Upper lobe of right lung (tissue), 1 donor: ENCODE results near the gene ADAMTSL1. TPM values are rescaled to one million over a fixed set of nuclear protein-coding genes. Genes with fewer than 3 reads are reported as not detected.

ENCODE experiments used
- ATAC-seq: fragments of 200-7000 bp; cut with Tn5 transposase; one replicate; pipeline ENCODE4 v1.9.1; 2020; ENCODE audit warnings: mild to moderate bottlenecking, moderate library complexity
- DNase-seq: peaks from one replicate; pipeline ENCODE4 v3.0.0-alpha.2; 2020
- H3K27ac ChIP-seq: fragments of 200-600 bp; one replicate; pipeline ENCODE4 v1.8.0; 2022
- H3K27me3 ChIP-seq: fragments of 200-600 bp; one replicate; pipeline ENCODE4 v1.8.0; 2022; ENCODE audit warnings: mild to moderate bottlenecking
- H3K36me3 ChIP-seq: fragments of 200-600 bp; one replicate; pipeline ENCODE4 v1.8.0; 2022
- H3K4me1 ChIP-seq: fragments of 200-600 bp; one replicate; pipeline ENCODE4 v1.8.0; 2022
- H3K4me3 ChIP-seq: fragments of 200-600 bp; one replicate; pipeline ENCODE4 v1.8.0; 2022; ENCODE audit warnings: mild to moderate bottlenecking
- H3K9me3 ChIP-seq: fragments of 200-600 bp; one replicate; pipeline ENCODE4 v1.8.0; 2022
- CTCF ChIP-seq: fragments of 200-600 bp; IDR thresholded peaks from one replicate; pipeline ENCODE4 v1.8.0; 2022; ENCODE audit warnings: antibody characterized with exemption
- intact Hi-C: fragments of 100-400 bp; cut with DNase I; formaldehyde crosslinking; loops from one replicate; pipeline ENCODE4 v1.11.0; 2022
- total RNA-seq: library from RNA; stranded (reverse); fragmentation: NEBNext Ultra II Directional; extraction: Animal tissue kit (Norgen Biotek cat#: 25700); gene quantifications from one replicate; pipeline ENCODE4 v1.2.1, GENCODE V29; 2021
- donor health status: DM: no; HTN: yes; CAD: no; lungs with severe emphysema.

The ADAMTSL1 gene
- total RNA-seq, 1 donor from 2014 or later: 7.3 TPM

- H3K9me3 ChIP-seq: no peaks in the 10 kb centered on the region
- no peak overlapping the region for H3K4me3 ChIP-seq
- TF ChIP-seq CTCF: no peak
- H3K27me3 ChIP-seq: no peaks in the 10 kb centered on the region
- intact Hi-C loops: no loop called here
- no peak for ATAC-seq
- H3K27ac ChIP-seq: no peak overlapping the region
- no peak for DNase-seq
- peaks cover 3% of the 10 kb centered on the region for H3K4me1 ChIP-seq
- no peaks in the 10 kb centered on the region for H3K36me3 ChIP-seq
Measured at GRCh38 chr9:18741945-18742344, 268.0 kb downstream of the ADAMTSL1 start.

- TF ChIP-seq CTCF: no peak
- no peak overlapping the region for H3K4me3 ChIP-seq
- no peaks in the 10 kb centered on the region for H3K36me3 ChIP-seq
- DNase-seq (no peak), ATAC-seq (no peak)
- no peak overlapping the region for H3K27ac ChIP-seq
- no peaks in the 10 kb centered on the region for H3K9me3 ChIP-seq
- intact Hi-C loops: no loop called here
- H3K4me1 ChIP-seq: peaks cover 15% of the 10 kb centered on the region
- no peaks in the 10 kb centered on the region for H3K27me3 ChIP-seq
Measured at GRCh38 chr9:18743421-18743820, 269.5 kb downstream of the ADAMTSL1 start.

GRCh38 chr9:18743971-18744370 is 270.0 kb downstream of the ADAMTSL1 start:
- intact Hi-C loops: no loop called here
- Histone ChIP-seq H3K27ac (no peak overlapping the region), H3K27me3 (no peaks in the 10 kb centered on the region), H3K4me3 (no peak overlapping the region), H3K9me3 (no peaks in the 10 kb centered on the region), H3K4me1 (peaks cover 15% of the 10 kb centered on the region), H3K36me3 (no peaks in the 10 kb centered on the region)
- DNase-seq: no peak
- no peak for TF ChIP-seq CTCF
- ATAC-seq: no peak

- no peak overlapping the region for H3K27ac ChIP-seq
- H3K36me3 ChIP-seq: no peaks in the 10 kb centered on the region
- DNase-seq: no peak
- H3K9me3 ChIP-seq: no peaks in the 10 kb centered on the region
- intact Hi-C loops: no loop called here
- H3K4me3 ChIP-seq: no peak overlapping the region
- no peak for TF ChIP-seq CTCF
- peaks cover 15% of the 10 kb centered on the region for H3K4me1 ChIP-seq
- H3K27me3 ChIP-seq: no peaks in the 10 kb centered on the region
- no peak for ATAC-seq
Measured at GRCh38 chr9:18745710-18746109, 271.8 kb downstream of the ADAMTSL1 start.

- Histone ChIP-seq H3K27me3 (no peaks in the 10 kb centered on the region), H3K36me3 (no peaks in the 10 kb centered on the region), H3K9me3 (no peaks in the 10 kb centered on the region), H3K4me1 (peaks cover 15% of the 10 kb centered on the region), H3K4me3 (no peak overlapping the region), H3K27ac (no peak overlapping the region)
- ATAC-seq (no peak), DNase-seq (no peak)
- no peak for TF ChIP-seq CTCF
- intact Hi-C loops: no loop called here
Measured at GRCh38 chr9:18746631-18747030, 272.7 kb downstream of the ADAMTSL1 start.

- no peak for DNase-seq
- TF ChIP-seq CTCF: no peak
- peak; percentile 35 for ATAC-seq
- intact Hi-C loops: no loop called here
- H3K4me3 ChIP-seq: no peak overlapping the region
- no peaks in the 10 kb centered on the region for H3K27me3 ChIP-seq
- H3K27ac ChIP-seq: no peak overlapping the region
- no peaks in the 10 kb centered on the region for H3K9me3 ChIP-seq
- H3K4me1 ChIP-seq: peaks cover 15% of the 10 kb centered on the region
- no peaks in the 10 kb centered on the region for H3K36me3 ChIP-seq
Measured at GRCh38 chr9:18747595-18747994, 273.6 kb downstream of the ADAMTSL1 start.
